DMS79 (cell line): ENCODE results near the gene KDM4B.
A peak's percentile ranks its signal among the peaks of the same experiment; 100 is the strongest.

ENCODE experiments used
- DNase-seq: peaks from one replicate; lab custom pipeline; 2025; lab: John Stamatoyannopoulos, UW

Gene KDM4B

DNA sequence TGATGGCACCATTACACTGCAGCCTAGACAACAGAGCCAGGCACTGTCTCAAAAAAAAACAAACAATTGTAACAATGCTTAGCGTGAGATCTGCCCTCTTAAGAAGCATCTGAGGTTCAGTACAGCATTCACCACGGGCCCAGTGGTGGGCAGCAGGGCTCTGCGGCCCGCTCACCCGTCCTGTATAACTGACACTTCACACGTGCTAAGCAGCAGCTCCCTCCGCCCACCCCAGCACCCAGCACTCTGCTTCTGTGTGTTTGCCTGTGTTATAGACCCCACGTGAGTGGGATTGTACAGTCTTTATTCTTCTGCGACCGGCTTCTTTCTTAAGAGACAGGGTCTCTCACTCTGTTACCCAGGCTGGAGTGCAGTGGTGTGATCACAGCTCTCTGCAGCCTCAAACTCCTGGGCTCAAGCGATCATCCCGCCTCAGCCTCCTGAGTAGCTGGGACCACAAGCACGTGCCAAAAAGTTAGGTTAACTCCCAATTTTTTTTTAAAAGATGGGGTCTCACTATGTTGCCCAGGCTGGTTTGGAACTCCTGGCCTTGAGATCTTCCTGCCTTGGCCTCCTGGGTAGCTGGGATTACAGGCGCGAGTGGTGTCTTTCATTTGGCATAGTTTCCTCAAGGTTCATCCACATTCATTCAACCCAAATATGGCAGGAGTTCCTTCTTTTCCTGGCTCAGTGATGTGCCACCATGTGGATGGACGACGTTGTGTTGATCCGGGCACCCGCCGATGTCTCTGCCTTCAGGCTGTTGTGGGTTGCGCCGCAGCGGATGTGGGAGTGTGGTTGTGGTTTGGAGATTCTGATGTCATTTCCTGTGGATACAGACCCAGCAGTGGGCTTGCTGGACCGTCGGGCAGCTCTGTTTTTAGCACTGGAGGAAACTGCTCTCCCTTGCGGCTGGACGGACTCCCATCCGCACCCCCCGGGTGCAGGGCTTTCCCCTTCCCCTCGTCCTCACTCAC is 170.0 kb downstream of the KDM4B start:
- DNase-seq = no peak

- DNase-seq = no peak
Observed at GRCh38 chr19:5139583-5140325, 170.8 kb downstream of the KDM4B start.

GRCh38 chr19:5141129-5141849 is 172.4 kb downstream of the KDM4B start:
- peak; percentile 9 for DNase-seq

DNA sequence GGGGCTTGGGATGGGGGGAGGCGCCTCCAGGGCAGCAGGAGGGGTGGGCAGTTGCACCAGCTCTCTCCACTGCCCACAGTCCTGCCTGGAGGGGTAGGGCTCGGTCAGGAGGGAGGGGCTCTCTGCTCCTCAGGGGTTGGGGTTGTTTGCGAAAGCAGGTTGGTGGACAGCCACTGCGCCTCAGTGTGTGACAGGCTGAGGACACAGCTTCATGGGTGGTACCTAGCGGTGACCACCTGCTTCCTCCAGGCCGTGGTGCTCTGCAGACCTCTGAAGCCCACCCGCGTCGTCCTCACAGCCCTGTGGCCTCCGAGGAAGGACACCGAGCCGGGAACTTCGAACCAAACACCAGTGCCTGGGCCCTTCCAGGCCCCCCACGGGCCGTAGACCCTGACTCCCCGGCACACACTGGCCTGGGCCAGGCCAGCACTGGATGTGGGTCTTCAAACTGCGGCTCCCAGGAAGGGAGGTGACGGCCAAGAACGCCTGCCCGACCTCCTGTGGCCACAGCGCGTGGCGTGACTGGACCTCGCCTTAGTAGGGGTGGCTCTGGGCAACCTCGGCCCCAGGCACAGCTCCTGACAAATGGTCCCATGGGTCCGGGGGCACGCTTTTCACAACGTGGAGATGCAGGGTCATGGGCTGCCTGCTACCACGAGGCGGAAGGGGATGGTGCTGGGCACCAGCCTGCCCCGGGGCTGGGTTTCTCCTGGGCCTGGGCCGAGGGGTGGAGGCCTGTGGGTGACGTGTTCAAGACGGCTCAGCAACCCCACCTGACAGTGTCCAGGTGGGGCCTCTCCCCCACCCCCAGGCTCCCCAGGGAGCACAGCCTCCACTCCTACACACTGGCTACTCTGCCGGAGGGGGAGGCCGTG is 173.2 kb downstream of the KDM4B start:
- no peak for DNase-seq

DNA sequence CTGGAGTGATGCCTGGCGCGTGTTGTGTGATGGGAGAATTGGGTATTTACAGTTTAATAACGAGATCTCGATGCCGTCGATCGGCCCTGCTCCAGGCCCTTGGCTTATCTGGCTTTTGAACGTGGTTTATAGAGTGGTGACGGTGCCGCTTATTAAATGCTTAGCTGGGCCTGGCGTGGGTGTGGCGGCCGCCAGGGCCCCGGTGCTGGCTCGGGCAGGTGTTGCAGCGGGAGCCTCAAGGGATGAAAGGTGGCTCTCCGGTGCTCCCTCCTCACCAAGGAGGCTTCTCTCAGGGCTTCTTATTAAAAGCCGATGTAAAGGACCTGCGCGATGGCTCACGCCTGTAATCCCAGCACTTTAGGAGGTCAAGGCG is 173.8 kb downstream of the KDM4B start:
- peak; percentile 80 for DNase-seq

DNA sequence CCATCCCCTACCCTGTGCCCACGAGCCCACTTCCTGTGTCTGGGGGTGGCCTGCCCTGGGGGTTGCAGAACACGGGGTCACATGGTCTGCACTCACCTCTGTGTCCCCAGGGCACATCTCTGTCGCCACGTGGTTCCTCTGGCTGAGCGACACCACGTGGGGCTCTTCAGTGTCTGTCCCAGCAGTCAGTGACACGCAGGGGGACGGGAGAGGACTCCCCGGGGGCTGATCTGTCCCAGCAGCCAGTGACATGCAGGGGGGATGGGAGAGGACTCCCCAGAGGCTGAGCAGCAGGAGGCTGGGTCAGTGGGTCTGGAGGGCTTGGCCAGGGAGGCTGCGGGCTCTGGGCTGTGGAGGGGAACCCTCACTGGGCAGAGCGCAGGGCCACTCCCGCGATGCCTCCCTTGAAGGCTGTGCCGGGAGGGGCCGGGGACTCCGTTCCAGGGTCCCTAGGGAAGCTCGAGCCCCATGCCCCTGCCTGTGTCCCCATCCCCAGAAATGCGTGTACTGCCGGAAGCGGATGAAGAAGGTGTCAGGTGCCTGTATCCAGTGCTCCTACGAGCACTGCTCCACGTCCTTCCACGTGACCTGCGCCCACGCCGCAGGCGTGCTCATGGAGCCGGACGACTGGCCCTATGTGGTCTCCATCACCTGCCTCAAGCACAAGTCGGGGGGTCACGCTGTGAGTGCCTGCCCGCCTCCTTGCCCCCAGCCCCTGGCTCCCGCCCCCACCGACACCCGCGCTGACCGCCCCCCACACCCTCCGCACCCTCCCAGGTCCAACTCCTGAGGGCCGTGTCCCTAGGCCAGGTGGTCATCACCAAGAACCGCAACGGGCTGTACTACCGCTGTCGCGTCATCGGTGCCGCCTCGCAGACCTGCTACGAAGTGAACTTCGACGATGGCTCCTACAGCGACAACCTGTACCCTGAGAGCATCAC is 174.8 kb downstream of the KDM4B start:
- no peak for DNase-seq

GRCh38 chr19:5144545-5145179 is 175.7 kb downstream of the KDM4B start:
- DNase-seq = no peak

DNA sequence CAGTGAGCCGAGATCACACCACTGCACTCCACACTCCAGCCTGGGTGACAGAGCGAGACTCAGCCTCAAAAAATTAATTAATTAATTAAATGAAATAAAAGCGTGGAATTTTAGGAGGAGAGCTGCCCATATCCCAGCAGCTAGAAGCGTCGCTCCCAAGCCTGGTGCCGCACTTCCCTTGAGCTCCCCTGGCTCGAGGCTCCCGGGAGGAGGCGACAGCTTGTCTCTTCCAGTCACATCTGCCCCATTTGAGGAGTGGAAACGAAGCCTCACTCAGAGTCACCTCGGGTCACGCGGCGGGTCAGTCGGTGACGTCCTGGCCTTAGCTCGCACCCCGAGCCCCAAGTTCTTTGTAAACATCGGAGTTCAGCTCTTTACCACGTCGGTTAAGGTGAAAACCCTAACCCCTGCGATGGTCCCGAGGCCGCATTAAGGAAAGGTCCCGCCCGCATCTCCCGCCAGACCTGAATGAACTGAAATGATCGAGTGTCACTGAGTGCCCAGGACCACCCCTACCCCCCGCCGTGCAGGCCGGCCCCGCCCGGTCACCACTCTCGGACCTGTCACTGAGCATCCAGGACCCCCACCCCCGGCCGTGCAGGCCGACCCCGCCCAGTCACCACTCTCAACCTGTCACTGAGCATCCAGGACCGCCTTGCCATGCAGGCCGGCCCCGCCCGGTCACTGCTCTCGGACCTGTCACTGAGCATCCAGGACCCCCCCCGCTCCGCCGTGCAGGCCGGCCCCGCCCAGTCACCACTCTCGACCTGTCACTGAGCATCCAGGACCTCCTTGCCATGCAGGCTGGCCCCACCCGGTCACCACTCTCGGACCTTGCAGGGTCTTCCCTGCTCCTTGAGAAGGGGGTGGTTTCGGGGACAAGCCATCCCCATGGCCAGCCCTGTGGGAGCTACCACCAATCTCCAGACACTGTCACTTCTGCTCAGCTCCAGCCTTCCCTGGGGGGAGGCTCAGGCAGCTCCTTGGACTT is 176.9 kb downstream of the KDM4B start:
- no peak for DNase-seq

DNA sequence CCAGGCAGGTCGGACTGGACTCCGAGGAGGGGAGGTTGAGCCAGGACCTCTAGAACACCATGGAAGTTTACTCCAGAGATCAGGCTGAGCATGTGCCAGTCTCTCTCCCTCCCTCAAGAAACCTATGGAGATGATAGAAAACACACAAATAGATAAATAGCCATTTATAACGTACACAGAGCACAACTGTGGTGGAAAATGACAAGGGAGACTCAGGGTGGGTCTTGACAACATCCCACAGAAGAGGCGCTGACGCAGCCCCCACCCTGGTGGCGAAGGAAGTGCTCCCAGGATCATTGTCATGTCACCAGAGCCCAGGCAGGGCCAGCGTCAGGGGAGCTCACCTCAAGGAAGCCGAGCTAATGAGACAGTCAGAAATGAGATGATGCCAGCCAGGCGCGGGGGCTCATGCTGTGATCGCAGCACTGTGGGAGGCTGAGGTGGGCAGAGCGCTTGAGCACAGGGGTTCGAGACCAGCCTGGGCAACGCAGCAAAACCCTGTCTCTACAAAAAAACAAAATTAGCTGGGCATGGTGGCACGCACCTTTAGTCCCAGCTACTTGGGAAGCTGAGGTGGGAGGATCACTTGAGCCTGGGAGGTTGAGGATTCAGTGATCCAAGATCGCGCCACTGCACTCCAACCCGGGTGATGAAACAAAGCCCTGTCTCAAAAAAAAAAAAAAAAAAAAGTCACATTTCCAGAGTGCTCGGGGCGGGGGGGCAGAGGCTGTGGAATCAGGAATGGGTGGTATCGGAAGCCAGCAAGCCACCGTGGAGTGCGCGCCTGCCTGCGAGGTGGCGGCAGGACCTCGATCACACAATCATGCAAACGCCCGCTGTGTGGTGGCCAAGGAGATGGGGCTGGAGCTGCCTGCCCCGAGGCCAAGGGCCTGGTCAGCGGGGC is 178.4 kb downstream of the KDM4B start:
- DNase-seq = no peak

DNA sequence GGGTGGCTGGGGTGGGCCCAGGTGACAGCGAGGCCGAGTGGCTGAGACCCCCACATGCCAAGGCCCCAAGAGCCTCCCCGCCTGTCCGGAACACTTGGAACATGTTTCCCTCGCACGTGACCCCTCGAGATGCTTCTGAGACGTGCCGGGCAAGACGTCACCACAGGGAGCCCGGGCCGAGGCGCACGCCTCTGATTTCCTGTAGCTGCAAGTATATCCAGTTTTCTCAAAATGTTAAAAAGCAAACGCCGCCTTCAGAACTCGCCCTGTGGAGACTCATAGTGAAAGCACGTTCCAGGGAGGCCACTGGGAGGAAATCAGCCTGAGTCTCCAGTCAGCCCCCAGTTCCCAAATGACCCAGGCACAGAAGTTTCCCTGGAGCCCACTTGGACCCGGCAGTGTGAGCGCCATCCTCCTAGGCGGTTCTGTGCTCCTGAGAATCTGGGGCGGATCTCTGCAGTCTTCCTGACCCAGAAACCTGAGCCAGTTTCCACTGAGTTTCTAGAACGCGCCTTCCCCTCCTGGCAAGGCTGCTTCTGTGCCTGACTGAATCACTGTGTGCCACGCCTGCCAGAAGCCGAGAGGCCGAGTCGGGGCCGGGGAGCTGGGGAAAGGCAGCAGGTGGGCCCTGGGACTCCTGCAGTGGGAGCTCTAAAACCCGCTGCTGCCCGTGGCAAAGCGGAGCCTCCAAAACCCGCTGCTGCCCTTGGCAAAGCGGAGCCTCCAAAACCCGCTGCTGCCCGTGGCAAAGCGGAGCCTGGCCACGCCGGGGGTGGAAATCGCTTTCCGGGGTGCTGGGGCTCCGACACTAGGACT is 179.3 kb downstream of the KDM4B start:
- no peak for DNase-seq

- DNase-seq = no peak
Observed at GRCh38 chr19:5148794-5149190, 179.9 kb downstream of the KDM4B start.

GRCh38 chr19:5149508-5149907 is 180.6 kb downstream of the KDM4B start:
- DNase-seq = no peak

GRCh38 chr19:5149932-5150901 is 181.3 kb downstream of the KDM4B start:
- DNase-seq = no peak

- DNase-seq = no peak
Observed at GRCh38 chr19:5150902-5151741, 182.2 kb downstream of the KDM4B start.
